ENCODE measurements around the gene TRIO.
"Not testable (repeated sequence)": the region's sequence is repeated elsewhere in the genome, so short reads cannot be mapped to it uniquely, and the experiment has no call there.

Gene TRIO

GRCh38 chr5:14142827-14143545 is at the start of gene TRIO:
Gene TRIO, plus strand, starts transcription at chr5:14143342. Its CDS starts 384 bp downstream, at chr5:14143726.
- DNase-seq = peak; percentile 84

DNA sequence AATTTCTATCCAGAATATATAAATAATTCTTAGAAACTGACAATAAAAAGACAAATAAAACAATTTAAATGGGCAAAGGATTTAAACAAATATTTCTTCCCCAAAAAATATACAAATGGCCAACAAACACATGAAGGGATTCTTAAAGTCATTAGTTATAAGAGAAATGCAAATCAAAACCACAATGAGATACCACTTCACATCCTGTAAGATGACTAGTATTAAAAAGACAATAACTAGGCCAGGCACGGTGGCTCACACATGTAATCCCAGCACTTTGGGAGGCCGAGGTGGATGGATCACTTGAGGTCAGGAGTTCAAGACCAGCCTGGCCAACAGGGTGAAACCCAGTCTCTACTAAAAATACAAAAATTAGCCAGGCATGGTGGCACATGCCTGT is 45.8 kb upstream of the TRIO start:
- DNase-seq = not testable (repeated sequence)

- DNase-seq = peak; percentile 3
These were observed 45.1 kb upstream of the TRIO start for GRCh38 chr5:14097998-14098471.

DNA sequence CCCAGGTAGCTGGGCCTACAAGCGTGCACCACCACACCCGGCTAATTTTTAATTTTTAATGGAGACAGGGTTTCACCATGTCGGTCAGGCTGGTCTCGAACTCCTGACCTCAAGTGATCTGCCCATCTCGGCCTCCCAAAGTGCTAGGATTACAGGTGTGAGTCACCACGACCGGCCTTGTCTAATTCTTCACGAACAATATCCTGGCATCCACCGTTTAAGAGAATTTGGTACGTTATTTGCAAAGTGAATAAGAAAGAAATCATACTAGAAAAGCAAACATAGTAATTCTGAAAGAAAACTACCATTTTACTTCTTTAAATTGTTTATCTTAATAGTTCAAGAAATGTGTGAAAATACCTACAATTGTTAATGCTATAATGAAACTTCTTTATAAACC is 42.9 kb upstream of the TRIO start:
- no peak for DNase-seq

DNA sequence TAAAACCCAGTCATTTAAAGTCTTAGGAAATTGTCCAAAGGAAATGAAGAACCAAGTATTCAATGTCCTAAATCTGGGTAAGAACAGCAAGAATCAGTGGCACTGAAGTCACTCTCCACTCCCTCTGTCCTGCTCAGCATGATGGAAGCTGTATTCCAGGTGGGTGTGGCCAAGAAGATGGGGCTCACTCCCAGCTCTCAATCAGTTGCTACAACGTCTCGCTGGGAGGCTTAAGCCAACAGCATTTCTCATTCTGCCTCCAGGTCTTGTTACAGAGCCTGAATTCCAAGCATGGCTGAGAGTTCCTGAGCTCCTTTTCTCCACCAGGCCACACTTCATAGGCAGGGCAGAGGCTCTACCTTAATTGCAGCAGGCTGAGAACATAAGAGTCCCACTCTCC is 41.2 kb upstream of the TRIO start:
- no peak for DNase-seq

GRCh38 chr5:14102666-14103065 is 40.5 kb upstream of the TRIO start:
- DNase-seq = no peak

DNA sequence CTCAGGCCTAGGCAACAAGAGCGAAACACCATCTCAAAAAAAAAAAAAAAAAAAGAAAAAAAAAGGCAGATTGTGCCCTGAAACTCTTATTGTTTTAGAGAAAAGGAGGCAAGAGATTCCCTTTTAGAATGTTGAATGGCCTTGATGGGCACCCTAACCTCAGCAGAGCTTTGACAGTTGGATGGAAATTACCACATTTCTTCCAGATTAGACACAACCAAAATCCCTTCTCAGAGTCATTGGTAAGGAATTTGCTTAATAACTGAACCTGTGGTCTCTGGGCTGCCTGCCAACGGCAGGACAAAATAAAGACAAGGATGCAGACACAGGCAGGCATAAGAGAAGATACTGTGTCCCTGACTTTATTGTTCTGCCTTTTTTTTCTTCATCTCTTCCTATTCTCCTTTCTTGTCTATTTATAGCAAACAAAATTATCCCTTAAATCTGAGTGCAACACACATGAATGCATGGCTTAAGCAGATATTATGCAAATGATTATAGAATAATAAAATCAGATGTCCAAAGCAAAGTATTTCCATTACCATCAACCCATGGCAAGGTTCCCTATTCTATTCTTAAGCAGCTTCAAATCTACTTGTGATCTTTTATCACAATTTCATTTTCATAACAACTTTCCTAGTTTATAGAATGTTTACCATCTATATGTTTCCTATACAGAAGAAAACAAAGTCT is 37.3 kb upstream of the TRIO start:
- peak; percentile 60 for DNase-seq

- DNase-seq = peak; percentile 82
These were observed 35.6 kb upstream of the TRIO start for GRCh38 chr5:14107536-14107935.

GRCh38 chr5:14108170-14108996 is 34.8 kb upstream of the TRIO start:
- DNase-seq = peak; percentile 73

DNA sequence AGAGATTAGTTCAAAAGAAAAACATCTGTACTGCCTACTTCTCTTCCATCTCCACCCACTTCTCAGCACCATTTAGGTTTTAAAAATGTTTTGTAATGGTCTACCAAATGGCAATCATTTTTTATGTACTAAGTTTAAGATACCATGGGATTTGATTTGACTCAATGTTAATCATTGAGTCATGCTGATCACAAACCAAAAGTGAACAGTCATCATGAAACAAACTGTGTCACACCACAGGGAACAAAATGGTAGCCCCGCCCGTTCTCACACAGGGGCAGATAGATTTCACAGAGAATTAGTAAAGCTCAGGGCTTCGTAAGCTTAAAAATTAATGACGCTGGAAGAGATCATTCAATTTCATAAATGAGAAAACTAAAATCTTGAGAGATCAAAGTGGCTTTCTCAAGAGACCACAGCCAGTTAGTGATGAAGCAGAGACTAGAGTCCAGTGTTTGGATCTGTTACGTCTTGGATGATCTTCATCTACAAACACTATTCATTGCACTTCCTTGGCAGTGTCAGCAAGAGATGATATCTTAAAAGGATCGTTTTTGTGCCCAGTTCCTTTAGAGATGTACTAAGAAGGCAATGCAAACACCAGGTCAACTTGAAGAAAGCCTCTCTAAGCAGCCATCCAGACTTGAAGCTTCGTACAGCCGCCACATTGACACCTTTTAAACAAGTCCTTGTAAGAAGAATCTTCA is 33.9 kb upstream of the TRIO start:
- peak; percentile 79 for DNase-seq

GRCh38 chr5:14109771-14110170 is 33.4 kb upstream of the TRIO start:
- DNase-seq = no peak

- DNase-seq = no peak
These were observed 32.9 kb upstream of the TRIO start for GRCh38 chr5:14110196-14110595.

GRCh38 chr5:14110680-14111079 is 32.5 kb upstream of the TRIO start:
- no peak for DNase-seq

- no peak for DNase-seq
These were observed 30.0 kb upstream of the TRIO start for GRCh38 chr5:14112998-14113652.

- no peak for DNase-seq
These were observed 28.4 kb upstream of the TRIO start for GRCh38 chr5:14114615-14115251.

- DNase-seq = no peak
These were observed 27.7 kb upstream of the TRIO start for GRCh38 chr5:14115323-14115895.

DNA sequence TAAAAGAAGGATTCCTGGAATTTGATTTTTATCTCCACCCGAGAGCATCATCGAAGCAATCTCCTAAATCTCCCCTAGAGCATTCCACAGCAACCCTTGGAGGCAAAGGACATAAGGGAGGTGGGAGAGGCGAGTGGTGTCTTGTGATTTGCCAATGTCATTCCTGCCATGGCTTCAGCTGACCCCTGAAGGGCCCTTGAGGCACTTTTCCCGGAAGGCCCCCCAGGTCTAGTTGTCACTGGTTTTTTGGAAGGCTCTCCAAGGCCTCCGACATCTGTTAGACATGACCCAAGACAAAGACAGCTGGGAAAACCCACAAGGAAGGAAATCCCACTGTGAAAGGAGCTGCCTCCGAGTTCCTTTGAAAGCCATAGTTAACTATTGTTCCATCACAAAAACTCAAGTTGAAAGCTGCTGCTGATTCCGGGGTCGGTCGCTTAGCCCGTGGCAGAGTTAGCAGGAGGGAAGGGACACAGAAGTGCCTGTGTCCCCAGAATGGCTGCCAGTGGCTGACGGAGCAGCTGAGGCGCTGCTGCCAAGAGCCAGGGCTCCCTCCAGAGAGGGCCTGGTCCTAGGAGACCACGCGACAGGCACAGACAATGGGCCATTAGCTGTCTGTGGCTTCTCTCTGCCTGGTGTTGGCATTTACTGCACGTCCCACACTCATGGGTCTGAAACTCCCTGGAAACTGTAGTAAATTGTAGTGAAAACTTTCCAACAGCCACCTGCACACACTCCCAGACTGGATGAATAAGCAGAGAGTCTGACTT is 24.4 kb upstream of the TRIO start:
- no peak for DNase-seq

DNA sequence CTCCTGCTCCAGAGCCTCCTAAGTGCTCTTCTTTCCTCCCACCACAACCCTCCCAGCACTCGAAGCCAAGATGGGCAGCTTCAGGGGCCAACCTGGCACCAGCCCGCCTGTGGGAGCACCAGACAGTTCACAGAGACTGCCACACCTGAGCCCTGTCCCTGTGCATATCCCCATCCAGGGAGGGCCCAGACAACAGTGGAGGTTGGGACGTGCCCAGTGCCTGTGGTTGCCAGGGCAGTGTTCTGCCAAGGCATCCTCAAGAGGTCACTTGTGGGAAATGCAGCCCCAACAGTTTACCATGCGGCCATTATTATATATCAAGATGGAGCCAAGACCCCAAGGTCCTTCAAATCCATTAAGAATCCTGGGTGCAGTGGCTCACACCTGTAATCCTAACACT is 23.0 kb upstream of the TRIO start:
- no peak for DNase-seq

GRCh38 chr5:14121552-14121951 is 21.6 kb upstream of the TRIO start:
- no peak for DNase-seq

- DNase-seq = no peak
These were observed 21.1 kb upstream of the TRIO start for GRCh38 chr5:14122089-14122488.

- DNase-seq = no peak
These were observed 19.6 kb upstream of the TRIO start for GRCh38 chr5:14123551-14123950.
